GM19035 (cell line): ENCODE measurements around the gene PRICKLE4.
"Not testable (repeated sequence)": the region's sequence is repeated elsewhere in the genome, so short reads cannot be mapped to it uniquely, and the experiment has no call there.

Experiments
- ATAC-seq: cut with Tn5 transposase; IDR thresholded peaks from one replicate; pipeline ENCODE4 v1.9.1; 2021; ENCODE audit not compliant: unreplicated experiment

The PRICKLE4 gene

DNA sequence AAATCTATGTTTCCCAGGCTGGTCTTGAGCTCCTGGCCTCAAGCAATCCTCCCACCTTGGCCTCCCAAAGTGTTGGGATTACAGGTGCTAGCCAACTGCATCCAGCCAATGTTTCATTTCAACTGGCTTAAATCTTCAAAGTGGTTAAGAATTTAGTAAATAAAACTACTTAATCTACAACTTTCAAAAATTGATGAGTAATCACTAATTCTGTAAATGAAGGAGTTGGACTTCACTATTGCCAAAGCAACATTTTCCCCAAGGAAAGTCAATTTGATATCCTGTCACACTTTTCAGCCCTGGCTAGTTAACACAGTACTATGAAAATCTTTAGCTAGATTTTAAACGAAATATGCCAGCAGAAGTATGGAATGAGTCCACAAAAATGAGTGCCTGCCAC lies 10.7 kb downstream of the PRICKLE4 start:
- no peak for ATAC-seq

DNA sequence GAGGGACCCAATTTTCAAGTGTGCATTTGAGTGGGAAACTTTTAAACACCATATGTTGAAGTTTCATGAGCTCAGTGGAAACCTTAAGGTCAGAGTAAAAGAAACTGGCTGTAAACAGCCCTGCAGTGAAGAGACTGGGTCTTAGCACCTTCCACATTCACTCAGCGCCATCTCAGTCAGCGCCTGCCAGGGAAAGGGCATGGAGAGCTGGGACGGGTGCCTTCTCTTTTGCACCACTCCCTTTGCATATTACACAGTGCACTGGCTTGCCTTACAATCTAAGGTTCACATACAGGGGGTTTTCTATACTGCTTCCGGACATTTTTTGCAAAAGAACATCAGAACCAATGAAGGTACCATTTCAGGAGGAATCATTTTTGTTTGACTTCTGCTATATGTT lies 11.4 kb downstream of the PRICKLE4 start:
- no peak for ATAC-seq

DNA sequence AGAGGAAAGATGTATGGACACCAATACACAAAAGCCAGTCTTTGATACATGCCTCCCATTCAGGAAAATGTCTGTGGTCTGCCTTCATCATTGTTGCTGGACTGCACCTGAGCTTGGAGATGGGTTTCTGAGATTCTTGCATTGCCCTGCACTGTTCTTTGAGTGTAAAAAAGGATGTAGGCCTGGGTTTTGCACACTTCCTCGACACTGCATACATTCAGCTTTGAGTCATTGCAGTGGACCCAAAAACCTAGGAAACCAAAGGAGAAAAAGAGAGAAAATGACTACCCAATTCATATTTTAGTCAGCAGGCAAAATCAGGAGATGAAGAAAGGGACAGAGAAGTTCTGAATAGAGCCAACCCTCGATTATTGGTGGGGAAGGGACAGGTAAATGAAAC lies 15.9 kb downstream of the PRICKLE4 start:
- no peak for ATAC-seq

DNA sequence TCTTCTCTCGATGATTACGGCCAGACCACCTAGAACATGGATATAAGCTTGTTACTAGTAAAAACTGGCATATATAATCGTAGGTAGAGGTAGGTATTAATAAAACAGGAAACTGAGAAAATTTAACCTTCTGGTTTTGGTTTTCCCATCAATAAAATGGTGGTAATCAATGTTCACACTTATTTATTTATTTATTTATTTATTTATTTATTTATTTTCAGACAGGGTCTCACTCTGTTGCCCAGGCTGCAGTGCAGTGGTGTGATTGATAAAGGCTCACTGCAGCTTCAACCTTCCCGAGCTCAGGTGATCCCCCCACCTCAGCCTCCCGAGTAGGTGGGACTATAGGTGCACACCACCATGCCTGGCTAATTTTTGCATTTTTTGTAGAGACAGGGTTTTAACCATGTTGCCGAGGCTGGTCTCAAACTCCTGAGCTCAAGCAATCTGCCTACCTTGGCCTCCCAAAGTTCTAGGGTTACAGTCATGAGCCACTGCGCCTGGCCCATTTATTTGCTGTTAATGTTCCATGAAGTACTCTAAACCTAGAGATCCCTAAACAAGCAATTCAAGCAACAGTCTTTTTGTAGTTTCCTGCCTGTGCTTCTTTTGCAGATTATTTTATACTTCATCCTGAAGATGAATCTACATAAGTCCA lies 18.4 kb downstream of the PRICKLE4 start:
- ATAC-seq: no peak

DNA sequence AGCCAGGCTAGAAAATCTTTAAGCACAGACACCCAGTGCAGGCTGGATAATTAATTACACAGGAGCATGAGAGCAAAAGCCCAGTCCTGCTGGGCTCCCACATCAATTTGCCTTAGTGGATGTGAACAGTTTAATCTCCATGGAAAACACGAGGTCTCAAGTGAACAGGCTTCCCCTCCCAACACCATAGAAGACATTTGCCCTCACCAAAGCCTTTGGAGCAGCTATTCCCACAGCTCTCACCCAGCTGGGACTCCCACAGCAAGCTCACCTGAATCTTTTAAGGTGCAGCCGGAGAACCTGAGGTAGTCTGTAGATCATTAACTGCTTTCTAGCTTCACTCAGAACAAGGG lies 19.0 kb downstream of the PRICKLE4 start:
- no peak for ATAC-seq

DNA sequence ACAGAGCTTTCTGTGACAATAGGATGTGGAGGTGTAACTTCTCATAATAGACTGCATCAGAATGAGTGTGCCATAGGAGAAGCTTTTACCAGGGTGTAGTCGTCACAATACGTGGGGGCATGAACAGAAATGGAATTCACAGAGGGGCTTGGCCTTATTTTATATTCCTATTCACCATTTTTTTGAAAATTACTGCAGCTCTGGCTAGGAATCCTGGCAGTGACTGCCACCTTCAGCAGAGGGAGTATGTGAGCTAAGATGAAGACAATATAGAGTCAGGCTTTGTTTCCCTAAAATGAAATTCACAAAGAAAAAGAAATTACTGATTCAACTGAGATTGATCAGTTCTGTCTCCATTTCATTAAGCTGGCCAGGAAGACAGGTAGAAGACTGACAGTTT lies 20.8 kb downstream of the PRICKLE4 start:
- ATAC-seq: no peak

DNA sequence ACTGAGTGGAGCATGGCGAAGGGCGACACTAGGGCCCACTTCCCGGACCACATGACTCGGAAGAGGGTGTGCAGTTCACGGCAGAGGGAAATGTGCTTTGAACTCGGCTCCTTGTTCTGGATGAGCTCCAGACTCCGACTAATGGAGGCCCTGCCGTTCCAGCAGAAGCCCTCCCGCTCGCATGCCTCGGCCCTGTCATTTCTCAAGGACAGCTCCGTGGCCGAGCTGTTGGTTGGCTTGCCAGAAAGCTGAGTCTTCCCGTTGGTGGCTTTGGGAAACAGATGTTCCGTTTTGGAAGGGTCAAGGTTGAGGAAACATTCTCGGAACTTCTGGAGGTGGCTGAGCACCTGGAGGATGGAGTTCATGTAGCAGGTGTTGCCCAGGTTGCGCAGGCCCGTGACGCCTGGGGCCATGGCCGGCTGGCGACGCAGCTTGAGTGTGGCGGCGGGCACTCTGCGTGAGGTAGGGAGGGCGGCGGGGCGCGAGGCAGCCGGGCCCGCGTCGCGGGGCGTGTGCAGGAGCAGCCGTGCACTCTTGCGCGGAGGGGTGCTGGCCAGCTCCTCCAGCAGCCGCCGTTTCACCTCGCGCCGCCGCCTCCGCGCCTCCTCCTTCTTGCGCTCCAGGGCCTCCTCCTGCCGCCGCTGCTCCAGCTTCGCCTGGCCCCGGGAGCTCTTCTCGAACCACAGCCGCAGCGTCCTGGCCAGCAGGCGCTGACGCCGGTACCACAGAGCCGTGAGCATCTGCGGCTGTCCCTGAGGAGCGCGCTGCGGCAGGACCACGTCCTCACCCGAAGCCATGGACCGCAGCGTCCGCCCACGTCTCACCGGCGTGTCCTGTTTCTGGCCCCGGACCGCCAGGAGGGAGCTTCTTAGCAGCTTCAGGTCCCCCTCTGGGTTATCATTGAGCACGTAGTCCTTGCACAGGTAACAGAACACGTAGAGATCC lies 25.5 kb downstream of the PRICKLE4 start:
- ATAC-seq: no peak

DNA sequence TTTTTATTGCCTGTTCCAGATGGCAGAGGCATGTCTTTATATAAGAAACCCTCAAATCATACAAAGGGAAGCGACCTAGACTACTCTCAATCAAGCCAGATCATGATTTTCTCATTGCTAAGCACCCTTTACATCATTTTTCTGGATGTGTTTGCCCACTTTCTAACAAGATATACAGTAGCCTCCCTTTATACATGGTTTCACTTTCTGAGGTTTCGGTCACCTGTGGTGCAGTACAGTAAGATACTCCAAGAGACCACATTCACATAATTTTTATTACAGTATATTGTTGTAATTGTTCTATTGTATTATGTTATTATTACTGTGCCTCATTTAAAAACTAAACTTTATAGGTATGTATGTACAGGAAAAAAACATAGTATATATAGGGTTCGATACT lies 30.5 kb downstream of the PRICKLE4 start:
- no peak for ATAC-seq

DNA sequence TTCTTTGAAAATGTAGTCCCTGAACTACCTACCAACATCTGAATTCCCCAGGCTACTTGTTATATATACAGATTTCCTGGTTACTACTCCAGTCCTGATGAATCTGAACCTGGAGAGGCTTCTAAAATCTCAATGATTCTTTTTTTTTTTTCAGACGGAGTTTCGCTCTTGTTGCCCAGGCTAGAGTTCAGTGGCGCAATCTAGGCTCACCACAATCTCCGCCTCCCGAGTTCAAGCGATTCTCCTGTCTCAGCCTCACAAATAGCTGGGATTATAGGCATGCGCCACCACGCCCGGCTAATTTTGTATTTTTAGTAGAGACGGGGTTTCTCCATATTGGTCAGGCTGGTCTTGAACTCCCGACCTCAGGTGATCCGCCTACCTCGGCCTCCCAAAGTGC lies 31.4 kb downstream of the PRICKLE4 start:
- ATAC-seq: not testable (repeated sequence)

DNA sequence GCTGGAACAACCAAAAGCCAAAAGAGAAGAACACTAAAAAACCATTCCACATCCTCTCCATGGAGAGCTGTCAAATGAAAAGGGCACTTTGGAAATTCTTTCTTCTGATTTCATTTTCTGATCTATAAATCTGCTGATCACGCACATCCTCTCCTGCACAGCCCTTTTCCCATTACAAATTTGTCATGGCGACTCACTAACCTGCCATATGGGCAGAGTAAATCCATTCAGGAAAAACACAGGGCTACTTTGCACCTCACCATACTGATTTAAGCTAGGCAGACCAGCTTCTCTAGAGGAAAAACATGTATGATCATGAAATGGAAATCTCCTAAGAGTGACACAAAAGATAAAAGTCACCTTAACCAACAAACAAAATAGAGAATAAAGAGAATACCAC lies 32.9 kb downstream of the PRICKLE4 start:
- no peak for ATAC-seq

DNA sequence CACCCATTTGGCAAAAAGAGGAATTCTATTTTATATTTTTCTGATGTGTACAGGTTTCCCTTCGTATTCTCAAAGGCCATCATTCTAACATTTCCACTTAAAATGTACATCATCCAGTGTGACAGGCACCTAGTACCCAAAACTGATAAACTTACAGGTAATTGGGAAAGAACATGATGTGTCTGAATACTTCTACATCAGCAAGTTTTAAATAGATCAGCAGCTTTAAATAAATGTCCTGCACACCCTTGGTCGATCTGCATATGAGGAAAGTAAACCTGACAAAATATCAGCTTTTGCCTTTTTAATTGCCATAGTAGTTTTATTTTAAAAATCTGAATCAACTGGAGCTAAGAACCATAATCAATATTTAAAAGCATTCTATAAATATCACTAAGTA lies 33.4 kb downstream of the PRICKLE4 start:
- ATAC-seq: no peak

DNA sequence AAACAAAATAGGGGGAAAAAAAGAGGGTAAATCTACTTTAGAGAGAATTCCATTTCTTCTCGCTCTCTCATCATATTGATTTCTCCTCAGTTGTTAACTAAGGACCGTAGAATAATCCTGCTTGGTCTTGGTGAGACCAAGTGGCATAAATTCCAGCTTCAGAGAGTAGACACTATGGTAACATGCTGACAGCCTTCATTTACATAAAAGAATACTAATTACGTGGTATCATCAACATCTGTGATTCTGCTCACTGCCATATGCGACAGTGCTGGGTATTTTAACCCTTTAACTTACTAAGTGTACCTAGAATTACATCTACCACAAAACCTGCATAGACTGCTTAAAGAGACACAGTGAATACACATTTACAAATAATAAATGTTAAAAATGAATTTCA lies 34.0 kb downstream of the PRICKLE4 start:
- no peak for ATAC-seq

DNA sequence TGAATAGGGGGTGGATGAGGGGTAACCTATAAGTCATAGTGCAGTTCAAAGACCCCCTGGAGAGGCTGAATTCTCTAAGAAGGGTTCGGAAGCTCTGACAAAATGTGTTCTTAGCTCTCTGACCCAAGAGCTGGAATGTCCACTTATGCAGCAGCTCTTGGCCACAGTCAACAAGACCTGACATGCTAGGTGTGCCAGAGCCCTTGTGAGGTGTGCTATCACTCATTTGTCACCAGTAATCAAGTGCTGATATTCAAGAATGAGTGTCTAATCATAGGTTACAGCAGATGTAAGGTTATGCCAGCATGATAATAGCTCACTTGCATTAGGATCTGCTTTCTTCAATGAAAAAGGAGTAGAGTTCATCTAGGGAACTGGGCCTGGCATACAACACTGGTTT lies 35.0 kb downstream of the PRICKLE4 start:
- ATAC-seq: no peak

DNA sequence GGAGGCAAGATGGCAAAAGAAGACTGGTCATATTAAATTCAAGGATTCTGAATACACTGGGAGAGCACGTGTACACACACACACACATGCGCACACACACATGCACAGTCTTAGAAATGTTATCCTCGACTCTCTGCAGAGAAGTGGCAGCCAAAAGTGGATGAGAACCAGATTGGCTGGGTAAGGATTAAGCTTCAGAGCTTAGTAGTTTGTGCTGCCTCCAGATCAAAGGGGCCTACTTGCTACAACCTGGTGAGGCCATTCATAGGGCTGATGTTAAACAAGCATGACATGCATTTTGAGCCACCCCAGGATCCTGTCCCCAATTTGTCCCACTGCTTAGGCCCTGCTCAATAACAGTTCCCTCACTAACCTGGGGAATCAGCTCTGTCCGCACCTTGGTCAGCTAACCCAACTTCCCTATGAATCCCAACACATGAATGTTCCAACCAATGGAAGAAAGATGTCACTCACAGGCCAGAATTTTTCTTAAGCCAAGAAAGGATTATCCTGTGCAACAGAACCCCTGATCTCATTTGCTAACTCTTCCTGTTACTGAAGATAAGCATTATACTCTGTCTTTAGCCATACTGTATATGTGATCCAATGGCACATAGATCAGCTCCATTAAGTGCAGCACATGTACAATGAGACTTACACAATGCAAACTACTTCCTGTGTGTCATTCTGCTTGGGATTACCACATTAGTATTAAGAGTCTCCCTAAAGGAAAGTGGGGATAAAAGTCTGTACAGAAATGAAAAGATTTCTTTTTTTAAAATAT lies 37.9 kb downstream of the PRICKLE4 start:
- no peak for ATAC-seq

DNA sequence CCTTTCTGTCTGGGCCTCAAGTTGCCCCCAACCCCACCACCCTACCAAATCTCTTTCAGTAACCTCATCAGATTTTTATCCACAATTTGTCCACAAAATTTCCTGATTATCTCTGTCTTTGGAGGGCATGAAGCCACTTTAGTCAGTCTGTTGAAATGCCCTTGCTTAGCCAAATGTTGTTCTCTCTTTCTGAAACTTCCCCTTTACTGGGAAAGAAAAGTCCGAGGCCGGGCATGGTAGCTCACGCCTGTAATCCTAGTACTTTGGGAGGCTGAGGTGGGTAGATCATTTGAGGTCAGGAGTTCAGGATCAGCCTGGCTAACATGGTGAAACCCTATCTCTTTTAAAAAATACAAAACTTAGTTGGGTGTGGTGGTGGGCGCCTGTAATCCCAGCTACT lies 40.7 kb downstream of the PRICKLE4 start:
- ATAC-seq: no peak

DNA sequence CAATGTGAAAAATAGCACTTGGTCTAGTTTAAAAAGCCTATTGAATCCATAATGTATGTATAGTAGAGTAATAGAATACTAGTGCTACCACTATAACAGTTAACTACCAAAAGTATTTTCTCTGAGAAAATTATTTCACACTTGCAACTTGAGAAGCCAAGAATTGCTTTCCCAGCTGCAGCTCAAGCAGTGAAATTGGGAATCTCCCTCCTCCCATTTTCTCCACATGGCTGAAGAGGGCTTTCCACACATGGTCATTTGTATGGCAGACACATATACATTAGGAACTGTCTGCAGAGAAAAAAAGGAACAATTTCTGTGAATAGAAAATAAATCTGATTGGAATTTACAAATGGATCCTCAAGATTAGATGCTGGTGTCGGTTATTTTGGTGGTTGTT lies 41.4 kb downstream of the PRICKLE4 start:
- ATAC-seq: no peak

DNA sequence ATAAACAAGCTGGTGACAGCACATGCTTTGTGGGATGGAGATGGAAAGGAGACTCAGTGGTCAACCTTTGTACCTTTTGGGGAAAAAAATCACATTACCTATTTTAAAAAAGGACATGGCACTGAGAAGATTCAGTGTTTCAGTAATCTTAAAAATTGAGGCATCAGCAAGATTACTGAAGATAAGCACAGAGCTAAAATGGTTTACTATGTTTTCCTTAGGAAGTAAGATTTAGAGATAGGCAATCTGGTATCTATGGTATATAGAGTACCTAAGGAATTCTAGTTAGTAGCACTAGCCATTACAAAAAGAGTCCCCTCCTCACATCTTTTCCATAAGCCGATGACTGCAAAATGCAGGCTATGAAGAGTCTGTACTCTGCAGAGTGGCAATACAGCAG lies 42.6 kb downstream of the PRICKLE4 start:
- no peak for ATAC-seq

DNA sequence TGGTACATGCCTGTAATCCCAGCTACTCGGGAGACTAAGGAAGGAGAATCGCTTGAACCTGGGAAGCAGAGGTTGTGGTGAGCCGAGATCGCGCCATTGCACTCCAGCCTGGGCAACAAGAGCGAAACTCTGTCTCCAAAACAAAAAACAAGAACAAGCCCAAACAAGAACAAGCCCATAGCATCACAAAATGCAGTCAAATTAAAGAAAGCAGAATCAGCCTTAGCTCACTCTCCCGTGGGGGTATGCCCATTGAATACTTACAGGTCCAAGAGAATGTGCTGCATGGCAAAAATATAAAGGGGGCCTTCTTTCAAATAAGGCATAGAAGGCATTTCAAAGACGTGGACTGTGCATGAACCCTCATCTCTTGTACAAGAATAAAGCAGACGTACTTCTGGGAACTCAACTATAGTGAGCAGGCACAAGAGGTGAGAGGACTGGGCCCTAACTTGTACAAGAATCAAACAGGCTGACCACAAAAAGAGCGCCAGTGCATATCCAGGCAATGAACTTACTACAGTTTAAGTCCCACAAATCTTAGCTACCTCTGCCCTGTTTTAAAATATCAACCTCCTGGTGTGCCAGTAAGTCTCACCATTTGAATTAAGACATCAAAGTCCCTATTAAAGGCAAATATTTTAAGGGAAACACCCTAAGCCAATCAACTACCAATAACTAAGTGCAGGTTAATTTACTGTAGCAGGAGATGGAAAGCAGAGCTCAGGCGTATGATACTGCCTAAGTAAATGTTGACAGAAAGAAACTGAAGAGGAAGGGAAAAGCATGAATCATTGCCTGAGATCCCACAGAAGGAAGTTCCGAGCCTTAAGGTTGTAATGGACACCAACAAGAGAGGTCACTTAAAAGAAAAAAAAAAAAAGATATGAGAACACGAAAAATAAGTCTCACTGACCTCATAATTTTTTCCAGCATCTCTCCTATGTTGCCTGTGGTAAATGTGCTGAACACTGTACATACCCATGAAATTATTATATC lies 44.3 kb downstream of the PRICKLE4 start:
- no peak for ATAC-seq

DNA sequence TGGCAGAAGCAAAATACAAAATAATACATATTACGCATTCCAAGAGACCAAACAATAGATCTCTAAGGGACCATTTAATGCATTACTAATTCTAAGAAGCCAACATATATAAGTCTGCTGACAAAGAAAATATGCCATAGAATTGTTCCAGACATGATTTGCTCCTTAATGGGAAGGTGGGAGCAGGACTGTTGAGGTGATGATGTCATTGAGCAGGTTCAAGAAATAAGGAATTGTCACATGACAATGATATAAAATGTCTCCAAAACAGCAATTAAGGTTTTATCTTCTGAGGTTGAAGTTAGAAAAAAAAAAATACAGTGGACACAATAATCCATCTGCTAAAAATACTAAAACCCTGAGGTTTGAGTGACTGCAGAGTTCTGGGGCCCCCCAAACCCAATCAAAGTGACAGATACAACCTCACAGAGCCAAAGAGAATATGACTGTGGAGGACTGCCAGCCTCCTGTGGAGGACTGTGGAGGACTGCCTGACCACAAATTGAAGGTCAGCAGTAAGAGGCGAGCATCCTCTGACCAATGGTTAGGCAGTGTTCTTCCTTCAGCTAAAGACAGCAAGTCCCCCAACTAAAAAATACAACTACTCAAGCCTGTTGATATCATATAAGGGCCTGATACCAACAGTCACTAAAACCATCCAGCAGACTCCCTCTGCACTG lies 45.9 kb downstream of the PRICKLE4 start:
- no peak for ATAC-seq

DNA sequence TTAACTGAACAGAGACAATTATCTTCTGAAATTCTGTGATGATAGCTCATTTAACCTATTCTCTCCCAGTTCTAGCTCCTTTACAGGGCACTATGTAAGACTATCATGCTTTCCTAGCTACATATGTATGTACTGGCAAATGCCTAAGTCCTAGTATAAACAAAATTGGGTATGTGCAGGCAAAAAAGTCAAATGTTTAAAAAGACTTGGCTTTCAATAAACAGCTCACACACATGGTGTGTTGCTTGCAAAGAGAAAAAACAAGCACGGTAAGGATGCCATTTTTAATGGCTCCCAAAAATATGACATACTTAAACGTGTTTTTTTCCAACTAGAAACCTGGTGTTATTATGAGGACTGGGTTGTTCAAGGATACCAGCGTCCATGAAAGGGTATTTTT lies 51.7 kb downstream of the PRICKLE4 start:
- no peak for ATAC-seq
